ENCODE measurements around the gene HTR2A. TPM values are rescaled to one million over a fixed set of nuclear protein-coding genes. Genes with fewer than 3 reads are reported as not detected.

Gene HTR2A
- total and polyA plus RNA-seq, 10 of the 15 experiments (the other 5 are each of a cell fraction or from before 2014, with no cell fraction given) = not detected

DNA sequence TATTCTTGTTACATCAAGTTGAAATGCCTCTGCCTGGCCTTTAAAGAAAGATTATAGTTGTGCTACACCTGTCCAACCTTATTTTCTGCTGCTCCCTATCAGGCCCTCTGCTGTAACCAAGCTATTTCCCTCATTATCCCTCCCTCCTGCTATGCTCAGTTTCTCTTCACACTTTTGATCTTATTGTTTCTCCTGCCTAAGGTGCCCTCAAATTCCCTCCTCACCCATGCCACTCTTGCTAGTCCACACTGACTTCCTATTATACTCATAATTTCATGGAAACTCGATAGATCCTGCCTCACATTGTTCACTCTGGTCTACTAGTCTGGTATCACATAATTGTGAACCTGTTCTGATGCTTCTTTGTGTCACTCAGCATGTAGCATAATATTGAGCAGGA, 80.5 kb downstream of the HTR2A start:
- Histone ChIP-seq H2AFZ (ENCODE audit: control insufficient read depth, low read depth, low read length) (no peak overlapping the region), H4K20me1 (ENCODE audit: control insufficient read depth, insufficient read depth) (no peaks in the 10 kb centered on the region), H3K4me2 (ENCODE audit: control insufficient read depth, insufficient read depth) (no peak overlapping the region), H3K4me3 (no peak overlapping the region), H3K9ac (ENCODE audit: control insufficient read depth, insufficient read depth, low read length) (no peak overlapping the region), H3K27me3 (replicated peaks in 1 of 2; ENCODE audit: control insufficient read depth in 2 of 2, insufficient read depth in 2 of 2, low read length in 1 of 2) (peaks cover 0 to 4% of the 10 kb centered on the region in 2 experiments; a peak in 1 of 4 replicates), H3K27ac (ENCODE audit: control insufficient read depth, insufficient read depth) (no peak overlapping the region), H3K9me3 (replicated peaks; ENCODE audit: control insufficient read depth, insufficient read depth, low read length) (peaks cover 9% of the 10 kb centered on the region; the same call in 2 of the 3 replicates), H3K4me1 (ENCODE audit: control insufficient read depth, insufficient read depth, low read length) (no peaks in the 10 kb centered on the region), H3K79me2 (ENCODE audit: control insufficient read depth, insufficient read depth, low read length) (no peaks in the 10 kb centered on the region), H3K36me3 (ENCODE audit: control insufficient read depth in 2 of 2, insufficient read depth in 2 of 2, low read length in 1 of 2) (no peaks in the 10 kb centered on the region)
- FAIRE-seq = no peak
- intact Hi-C loops (cut with micrococcal nuclease; ENCODE audit: unreplicated experiment) = no loop called here
- in situ Hi-C loops (cut with MboI) = no loop called here
- DNase-seq (ENCODE audit: low read depth, low spot score) = no peak
- ChIA-PET CTCF (interaction anchor here (0.7 kb wide), 1 partner anchor 16 kb away, joined by 3 read pairs; no protein-coding TSS in a partner anchor), RAD21 (ENCODE audit: unreplicated experiment) (interaction anchor here (0.6 to 1.0 kb wide), 2 partner anchors 10 to 13 kb away, joined by 3 read pairs; no protein-coding TSS in a partner anchor), SMC1A (ENCODE audit: uncharacterized antibody, unreplicated experiment) (interaction anchor here (1.3 kb wide), 1 partner anchor 11 kb away, joined by 3 read pairs; no protein-coding TSS in a partner anchor), POLR2A (no interaction called here)
- BruUV-seq (replicated peaks) = no TSS peak
- WGBS (ENCODE audit: insufficient coverage, insufficient replicate concordance, low lambda C conversion rate, missing lambda C conversion rate) = 10% methylated on average over 1 of the region's 1 CpG
- TF ChIP-seq, protein P1, sequence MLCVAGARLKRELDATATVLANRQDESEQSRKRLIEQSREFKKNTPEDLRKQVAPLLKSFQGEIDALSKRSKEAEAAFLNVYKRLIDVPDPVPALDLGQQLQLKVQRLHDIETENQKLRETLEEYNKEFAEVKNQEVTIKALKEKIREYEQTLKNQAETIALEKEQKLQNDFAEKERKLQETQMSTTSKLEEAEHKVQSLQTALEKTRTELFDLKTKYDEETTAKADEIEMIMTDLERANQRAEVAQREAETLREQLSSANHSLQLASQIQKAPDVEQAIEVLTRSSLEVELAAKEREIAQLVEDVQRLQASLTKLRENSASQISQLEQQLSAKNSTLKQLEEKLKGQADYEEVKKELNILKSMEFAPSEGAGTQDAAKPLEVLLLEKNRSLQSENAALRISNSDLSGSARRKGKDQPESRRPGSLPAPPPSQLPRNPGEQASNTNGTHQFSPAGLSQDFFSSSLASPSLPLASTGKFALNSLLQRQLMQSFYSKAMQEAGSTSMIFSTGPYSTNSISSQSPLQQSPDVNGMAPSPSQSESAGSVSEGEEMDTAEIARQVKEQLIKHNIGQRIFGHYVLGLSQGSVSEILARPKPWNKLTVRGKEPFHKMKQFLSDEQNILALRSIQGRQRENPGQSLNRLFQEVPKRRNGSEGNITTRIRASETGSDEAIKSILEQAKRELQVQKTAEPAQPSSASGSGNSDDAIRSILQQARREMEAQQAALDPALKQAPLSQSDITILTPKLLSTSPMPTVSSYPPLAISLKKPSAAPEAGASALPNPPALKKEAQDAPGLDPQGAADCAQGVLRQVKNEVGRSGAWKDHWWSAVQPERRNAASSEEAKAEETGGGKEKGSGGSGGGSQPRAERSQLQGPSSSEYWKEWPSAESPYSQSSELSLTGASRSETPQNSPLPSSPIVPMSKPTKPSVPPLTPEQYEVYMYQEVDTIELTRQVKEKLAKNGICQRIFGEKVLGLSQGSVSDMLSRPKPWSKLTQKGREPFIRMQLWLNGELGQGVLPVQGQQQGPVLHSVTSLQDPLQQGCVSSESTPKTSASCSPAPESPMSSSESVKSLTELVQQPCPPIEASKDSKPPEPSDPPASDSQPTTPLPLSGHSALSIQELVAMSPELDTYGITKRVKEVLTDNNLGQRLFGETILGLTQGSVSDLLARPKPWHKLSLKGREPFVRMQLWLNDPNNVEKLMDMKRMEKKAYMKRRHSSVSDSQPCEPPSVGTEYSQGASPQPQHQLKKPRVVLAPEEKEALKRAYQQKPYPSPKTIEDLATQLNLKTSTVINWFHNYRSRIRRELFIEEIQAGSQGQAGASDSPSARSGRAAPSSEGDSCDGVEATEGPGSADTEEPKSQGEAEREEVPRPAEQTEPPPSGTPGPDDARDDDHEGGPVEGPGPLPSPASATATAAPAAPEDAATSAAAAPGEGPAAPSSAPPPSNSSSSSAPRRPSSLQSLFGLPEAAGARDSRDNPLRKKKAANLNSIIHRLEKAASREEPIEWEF (IDR thresholded peaks at IDR 0.05; ENCODE audit: insufficient replicate concordance, low read depth, low read length) = no peak
- ATAC-seq = no peak

All from GM12878 (cell line).